HL-60 (cell line): Measurements from ENCODE around the gene GMEB2.
"Not testable (repeated sequence)": the region's sequence is repeated elsewhere in the genome, so short reads cannot be mapped to it uniquely, and the experiment has no call there.

Experiments used
- GABPA ChIP-seq: IDR thresholded peaks from 2 replicates; pipeline ENCODE4 v1.6.1; 2012; ENCODE audit warnings: low read depth
- POLR2AphosphoS5 ChIP-seq: IDR thresholded peaks from 2 replicates; pipeline ENCODE4 v1.6.1; 2012; ENCODE audit warnings: low read depth
- REST ChIP-seq: IDR thresholded peaks from 2 replicates; pipeline ENCODE4 v1.6.1; 2012; ENCODE audit warnings: low read depth; ENCODE audit not compliant: insufficient replicate concordance
- SPI1 ChIP-seq: IDR thresholded peaks from 2 replicates; pipeline ENCODE4 v1.6.1; 2012; ENCODE audit warnings: low read depth, mild to moderate bottlenecking, borderline replicate concordance
- TF ChIP-seq, protein P1 (sequence below): IDR thresholded peaks from one replicate; pipeline ENCODE4 v1.5.1; 2011; ENCODE audit warnings: low read length, control low read depth, inconsistent platforms; ENCODE audit not compliant: insufficient read depth

- TF ChIP-seq, protein P1, sequence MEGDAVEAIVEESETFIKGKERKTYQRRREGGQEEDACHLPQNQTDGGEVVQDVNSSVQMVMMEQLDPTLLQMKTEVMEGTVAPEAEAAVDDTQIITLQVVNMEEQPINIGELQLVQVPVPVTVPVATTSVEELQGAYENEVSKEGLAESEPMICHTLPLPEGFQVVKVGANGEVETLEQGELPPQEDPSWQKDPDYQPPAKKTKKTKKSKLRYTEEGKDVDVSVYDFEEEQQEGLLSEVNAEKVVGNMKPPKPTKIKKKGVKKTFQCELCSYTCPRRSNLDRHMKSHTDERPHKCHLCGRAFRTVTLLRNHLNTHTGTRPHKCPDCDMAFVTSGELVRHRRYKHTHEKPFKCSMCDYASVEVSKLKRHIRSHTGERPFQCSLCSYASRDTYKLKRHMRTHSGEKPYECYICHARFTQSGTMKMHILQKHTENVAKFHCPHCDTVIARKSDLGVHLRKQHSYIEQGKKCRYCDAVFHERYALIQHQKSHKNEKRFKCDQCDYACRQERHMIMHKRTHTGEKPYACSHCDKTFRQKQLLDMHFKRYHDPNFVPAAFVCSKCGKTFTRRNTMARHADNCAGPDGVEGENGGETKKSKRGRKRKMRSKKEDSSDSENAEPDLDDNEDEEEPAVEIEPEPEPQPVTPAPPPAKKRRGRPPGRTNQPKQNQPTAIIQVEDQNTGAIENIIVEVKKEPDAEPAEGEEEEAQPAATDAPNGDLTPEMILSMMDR = not testable (repeated sequence)
- TF ChIP-seq POLR2AphosphoS5, REST, GABPA, SPI1: not testable (repeated sequence)
Observed at GRCh38 chr20:63630956-63631355, 4.1 kb upstream of the GMEB2 start.
